Body of pancreas (tissue), 4 donors: ENCODE measurements around the gene NTS.

Experiments
- POLR2A ChIP-seq, 3 donors: fragments of 450-650 bp; IDR thresholded peaks; one replicate each; pipeline ENCODE4 v1.6.1; 2016; ENCODE audit warnings: antibody characterized with exemption in 3 of 3, mild to moderate bottlenecking in 2 of 3
- TF ChIP-seq, protein P1 (sequence below), 7 experiments: fragments of 450-650 bp in 4 of 7; fragments of 200-600 bp in 3 of 7; sonication (generic) in 3 of 7; IDR thresholded peaks; one replicate each; pipeline ENCODE4 v1.5.1; 2016 to 2019; ENCODE audit warnings: antibody characterized with exemption in 7 of 7

DNA sequence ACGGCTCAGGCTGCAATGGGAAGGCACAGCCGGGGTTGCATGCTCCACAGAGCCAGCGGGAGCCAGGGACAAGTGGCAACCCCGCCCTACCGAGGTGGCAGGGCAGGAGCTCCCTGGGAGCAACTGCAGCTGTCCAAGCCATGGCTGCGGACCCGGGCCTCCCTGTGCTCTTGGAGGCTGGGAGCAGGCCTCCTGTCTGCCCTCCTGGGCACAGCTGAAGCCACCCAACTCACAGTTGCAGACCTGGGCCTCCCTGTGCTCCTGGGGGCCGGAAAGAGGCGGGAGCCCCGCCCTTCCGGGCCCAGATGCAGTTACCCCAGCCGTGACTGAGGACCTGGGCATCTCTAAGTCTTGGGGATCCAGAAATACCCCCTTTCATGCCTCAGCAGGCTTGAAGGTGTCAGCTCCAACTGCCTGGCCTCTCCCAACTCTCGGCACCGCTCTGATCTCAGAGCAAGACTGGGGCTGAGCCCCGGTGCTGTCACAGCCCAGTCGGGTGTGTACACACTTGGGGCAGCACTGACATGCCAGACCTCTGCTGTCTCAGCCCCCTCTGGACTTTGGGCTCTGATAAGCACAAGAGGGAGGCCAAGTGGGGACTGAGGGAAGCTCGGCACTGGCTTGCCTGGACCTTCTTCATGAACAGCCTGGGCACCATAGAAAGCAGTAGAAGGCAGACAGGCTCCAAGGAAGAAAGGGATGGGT lies 30.3 kb upstream of the NTS start:
- TF ChIP-seq, protein P1, sequence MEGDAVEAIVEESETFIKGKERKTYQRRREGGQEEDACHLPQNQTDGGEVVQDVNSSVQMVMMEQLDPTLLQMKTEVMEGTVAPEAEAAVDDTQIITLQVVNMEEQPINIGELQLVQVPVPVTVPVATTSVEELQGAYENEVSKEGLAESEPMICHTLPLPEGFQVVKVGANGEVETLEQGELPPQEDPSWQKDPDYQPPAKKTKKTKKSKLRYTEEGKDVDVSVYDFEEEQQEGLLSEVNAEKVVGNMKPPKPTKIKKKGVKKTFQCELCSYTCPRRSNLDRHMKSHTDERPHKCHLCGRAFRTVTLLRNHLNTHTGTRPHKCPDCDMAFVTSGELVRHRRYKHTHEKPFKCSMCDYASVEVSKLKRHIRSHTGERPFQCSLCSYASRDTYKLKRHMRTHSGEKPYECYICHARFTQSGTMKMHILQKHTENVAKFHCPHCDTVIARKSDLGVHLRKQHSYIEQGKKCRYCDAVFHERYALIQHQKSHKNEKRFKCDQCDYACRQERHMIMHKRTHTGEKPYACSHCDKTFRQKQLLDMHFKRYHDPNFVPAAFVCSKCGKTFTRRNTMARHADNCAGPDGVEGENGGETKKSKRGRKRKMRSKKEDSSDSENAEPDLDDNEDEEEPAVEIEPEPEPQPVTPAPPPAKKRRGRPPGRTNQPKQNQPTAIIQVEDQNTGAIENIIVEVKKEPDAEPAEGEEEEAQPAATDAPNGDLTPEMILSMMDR (IDR thresholded peaks at IDR 0.05), result no peak
- TF ChIP-seq POLR2A (IDR thresholded peaks at IDR 0.05), result no peak
